HuH-7 (cell line): ENCODE data around the gene TBX10.
"Not testable (repeated sequence)": the region's sequence is repeated elsewhere in the genome, so short reads cannot be mapped to it uniquely, and the experiment has no call there.

ENCODE experiments used
- DNase-seq: peaks from one replicate; pipeline ENCODE4 v3.0.0; 2011; ENCODE audit warnings: low spot score

Gene TBX10

DNA sequence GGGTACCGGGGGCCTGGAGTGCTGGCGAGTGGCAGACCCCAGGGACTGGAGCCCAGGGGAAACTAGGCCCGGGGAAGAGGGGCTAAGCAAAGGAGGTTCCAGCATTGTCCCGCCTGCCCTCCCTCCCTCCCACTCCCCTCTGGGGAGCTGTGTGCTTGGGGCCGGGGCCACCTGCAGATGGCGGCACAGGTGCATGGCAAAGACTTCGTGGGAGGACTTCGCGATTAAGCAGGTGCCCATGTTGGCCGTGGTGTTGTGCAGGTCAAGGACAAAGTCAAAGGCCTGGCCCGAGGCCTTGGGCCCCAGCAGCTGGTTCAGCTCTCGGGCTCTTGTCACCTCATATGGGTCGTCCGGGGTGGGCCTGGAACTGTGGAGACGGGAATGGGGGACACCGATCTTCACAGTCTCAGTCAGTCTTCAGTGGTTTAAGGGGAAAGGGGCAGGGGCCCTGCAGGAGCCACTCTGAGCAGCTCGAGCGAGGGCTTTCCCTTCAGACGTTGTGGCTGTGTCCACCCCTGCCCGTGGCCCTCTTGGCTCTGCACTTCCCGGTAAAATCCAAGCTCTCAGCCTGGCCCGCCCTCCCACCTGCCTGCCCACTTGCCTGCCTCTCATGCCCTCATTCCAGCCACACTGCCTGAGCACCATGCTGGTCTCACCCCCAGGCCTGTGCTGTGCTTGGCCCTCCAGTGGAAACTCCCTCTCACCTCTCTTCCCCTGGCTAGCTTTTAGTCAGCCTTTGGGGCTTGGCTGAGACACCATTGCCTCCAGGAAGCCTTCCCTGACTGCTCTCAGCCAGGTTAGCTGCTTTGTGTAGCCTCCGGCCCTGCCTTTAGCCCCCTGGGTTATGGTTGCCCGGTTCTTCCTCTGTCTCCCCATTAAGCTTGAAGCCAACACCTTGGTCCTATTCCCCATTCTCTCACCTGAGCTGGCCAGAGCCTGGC, 6.2 kb upstream of the TBX10 start:
- DNase-seq = no peak

DNA sequence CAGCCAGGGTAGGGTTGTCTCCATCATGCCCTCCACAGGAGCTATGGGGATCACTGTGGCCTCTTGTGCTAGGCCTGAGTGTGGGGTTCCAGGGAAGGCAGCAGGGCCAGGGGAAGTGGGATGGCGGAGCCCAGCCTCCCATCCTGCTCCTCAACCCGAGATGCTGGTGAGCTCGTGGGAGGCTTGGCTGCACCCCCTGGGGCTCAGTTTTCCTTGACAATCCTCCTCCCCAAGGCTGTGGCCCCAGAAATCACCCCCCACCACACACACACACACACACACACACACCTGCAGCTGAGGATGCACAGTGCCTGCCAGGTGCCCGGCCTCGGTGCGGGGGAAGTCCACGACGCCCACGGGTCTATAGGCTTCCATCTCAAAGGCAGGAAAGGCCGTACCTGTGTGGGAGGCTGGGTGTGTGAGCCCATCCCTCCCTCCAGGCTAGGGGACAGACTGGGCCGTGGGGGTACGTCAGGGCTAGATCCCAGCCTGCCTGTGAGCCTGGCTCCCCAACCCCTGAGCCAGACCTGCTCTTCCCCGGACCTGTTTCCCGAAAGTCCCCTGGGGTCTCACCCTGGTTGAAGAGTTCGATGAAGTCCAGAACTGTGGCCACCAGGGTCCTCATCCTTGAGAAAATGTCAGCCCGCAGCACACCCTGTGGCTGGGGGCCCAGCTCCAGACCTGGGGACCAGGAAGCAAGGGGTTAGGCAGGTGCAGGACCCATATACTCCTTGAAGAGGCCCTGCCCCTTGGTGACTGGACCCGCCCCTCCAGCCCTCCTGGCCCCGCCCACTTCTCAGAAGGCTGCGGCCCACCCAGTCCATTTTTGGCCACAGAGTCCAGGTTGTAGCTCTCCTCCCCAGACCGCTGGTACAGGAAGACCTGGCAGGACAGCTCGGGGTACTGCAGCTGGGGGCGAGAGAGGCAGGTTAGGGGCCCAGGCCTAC, 5.2 kb upstream of the TBX10 start:
- DNase-seq = no peak

DNA sequence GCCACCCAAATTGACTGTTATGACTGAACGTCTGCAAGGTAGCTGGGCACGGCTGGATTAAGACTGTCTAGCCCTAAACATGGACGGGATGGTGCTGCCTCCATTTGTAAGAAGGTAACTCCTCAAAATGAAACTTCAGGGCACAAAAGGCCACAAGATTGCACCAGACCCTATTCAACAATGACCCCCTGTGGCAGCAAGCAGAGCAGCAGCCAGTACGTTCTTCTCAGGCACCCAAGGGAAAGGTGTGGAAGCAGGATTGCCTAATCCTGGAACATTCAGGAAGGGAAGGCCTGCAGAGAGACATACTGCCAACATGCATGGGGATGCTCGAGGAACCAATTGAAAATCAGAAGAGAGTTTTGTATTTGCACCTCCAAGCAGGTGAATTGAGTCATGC, 4.5 kb upstream of the TBX10 start:
- DNase-seq = peak; percentile 97

DNA sequence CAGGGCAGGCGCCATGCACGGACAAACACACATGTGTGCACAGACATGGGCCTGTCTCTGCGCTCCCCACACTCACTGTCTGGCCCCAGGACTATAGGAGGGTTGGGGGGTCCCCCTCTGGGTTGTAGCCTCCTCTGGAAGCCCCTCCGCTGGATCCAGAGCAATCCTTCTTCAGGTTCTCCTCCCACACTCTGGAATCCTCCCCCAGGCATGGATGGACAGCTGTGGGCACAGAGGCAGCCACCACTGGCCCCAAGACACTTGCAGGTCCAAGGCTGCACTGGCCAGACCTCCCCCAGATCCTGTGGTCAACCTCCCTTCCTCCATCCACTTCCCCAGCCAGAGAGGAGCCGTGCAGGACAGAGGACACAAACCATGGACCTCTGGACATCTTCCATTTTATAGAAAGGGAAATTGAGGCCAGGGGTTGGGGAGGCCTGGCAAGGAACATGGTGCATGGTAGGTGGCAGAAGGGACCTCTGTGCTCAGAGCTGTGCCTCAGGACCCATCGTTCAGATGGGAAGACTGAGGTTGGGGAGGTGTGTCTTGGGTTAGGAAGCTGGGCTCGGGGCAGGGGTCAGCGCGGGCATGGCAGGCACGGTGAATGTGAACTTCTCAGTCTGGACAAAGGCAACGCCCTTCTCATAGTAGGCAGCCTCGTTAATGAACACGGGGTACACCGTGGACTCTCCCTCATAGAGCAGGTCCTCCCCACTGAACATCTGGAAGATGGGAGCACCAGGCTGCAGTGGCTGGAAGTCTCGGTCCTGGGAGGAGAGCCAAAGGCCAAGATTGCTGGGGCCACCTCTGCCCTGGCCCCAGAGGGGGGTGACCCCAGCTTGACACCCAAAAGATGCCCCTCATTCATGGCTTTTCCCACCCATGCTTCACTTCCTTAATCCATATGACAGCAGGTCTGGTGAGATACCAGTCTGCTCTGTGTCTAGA, 2.9 kb upstream of the TBX10 start:
- DNase-seq = no peak

DNA sequence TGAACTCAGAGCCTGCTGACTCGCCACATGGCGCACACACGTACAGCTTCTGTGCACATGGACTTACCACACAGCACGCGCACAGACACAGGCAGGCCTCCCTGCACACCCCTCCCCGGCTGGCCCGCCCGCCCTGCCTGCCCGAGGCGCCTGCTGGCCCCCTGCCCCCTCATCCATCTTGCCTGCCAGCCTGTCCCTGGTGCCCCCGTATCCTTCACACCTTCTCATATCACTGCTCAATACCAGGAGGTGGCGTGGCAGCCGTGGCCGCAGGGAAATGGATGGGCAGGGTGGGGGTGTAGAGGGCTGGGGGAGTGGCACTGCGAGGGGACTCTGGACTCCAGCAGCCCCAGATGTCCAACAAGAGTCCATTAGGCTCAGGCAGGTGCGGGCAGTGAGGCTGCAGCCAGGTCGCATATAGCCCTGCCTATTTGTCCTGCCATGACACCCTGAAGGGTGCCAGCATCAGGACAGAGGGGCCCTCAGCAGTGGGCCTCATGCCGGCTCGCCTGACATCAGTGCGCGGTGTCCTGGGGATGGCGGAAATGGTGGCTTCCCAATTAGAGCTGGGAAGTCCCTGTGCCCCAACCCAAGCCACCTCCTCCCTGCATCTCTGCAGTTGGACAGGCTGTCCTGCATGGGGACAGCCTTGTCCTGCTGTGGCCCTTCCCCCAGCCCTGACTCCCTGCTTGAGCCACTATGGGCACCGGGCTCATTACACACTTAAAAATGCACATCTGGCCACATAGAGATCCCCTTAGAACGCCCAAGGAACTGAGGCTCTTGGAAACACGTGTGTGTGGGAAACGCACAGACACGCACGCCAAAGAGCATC, 2.0 kb upstream of the TBX10 start:
- no peak for DNase-seq

DNA sequence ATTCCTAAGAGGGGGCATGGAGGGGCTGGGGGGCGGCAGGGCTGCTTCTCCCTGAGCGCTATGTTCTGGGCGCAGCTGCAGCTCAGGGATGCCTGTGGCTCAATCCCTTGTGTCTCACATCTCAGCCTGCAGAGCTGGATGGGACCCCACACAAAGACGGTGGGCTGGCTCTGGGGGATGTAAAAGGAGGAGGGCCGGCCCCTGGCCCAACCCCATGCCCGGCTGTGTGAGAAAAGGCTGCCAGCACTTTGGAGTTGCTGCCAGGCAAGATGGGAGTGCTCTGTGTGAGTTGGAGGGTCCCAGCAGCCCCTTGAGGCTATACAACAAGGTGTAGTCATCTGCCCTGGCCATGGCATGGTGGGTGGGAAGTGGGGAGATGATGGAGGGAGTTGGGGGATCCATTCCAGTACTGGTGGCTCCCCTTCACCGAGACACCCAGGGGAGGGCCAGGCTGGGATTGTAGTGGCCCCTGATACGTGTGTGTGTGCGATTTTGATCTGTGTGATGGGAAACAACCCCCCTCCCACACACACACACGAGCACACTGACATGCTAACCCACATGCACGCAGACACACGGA, 1.3 kb upstream of the TBX10 start:
- DNase-seq = no peak

DNA sequence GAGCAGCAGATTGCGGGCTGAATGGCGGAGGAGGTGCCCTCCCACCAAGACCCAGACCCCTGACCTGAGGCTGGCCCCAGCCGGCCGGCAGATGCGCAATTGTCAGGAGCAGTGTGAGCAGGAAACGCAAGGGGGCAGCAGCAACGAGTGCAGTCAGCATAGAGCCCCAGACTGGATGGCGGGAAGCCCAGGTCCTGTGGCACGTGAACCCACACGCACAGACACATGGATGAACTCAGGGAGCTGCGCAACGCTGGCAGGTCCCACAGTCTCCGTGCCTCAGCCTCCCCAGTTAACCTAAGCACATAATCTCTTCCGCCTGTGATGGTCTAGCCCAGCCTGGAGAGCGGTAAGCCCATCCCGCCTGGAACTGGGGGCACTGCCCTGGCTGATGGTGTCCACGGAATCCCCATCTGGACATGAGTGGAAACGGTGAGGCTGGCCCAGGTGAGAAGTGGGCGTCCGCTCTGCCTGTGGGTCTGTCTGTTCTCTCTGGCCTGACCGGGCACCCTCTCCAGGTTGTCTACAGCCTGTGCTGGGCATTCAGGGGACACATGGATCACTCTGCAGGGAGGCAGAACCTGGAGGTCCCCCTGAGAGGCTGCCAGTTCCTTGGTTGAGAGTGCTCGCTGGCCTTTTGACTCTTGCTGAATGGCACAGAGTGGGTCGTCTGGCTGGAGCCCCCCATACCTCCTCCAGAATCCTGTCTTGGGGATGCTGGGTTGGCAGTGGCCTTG, 626 bp upstream of the TBX10 start:
- peak; percentile 100 for DNase-seq

DNA sequence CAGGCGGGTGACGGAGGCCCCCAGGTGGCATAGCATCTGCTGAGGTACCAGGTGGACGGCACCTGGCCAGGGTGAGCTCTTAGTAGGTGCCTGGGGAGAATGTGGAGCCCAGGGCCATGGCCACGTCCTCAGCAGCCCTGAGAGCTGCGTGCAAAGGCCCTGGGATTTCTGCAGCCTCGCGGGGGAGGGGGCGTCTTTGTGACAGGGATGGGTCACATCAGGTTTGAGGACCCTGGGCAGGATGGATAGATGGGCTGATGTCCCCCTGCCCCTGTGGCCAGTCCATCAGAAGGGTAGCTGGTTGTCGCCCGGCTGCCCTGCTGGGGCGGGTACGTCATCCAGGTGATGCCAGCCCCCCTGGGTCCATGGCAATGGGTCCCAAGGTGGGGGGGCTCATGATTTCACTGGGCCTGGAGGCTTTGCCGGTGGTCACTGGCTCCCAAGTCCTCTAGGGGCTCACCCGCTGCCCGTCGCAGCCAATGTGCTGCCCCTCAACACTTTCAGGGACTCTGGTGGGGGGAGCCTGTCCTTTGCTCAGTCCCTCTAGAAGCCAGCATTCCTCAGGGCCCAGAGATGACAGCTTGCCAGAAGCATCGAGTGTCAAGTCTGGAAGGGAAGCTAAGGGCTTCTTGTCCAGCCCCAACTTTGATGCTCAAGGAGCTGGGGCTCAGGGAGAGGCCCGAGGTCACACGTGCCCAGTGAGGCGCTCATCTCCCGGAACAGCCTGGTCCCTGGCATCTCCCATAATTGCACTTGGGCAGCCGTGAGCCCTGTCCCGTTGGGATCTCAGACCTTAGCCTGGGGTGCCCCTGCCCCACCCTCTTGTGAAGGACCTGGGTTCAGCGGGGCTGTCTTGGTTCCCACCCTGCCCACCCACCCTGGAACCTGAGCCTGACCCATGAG, 777 bp downstream of the TBX10 start:
- no peak for DNase-seq

DNA sequence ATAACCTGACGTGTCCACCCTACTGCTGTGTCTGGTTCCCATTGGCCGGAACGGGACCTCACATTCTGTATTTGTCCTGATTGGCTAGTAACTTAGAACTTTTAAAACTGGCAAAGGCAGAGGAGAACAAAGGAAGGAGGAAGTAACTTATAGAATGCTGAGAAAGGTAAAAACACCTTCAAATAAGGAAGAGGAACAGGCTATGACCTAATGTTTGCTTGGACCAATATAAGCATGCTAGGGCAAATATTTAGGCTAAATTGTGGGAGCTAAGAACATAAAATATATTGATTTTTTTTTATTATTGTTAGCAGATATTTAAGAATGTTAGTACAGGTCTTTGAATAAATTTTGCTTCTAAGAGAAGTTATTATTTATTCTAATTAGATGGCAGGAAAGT, 2.1 kb downstream of the TBX10 start:
- DNase-seq = not testable (repeated sequence)

DNA sequence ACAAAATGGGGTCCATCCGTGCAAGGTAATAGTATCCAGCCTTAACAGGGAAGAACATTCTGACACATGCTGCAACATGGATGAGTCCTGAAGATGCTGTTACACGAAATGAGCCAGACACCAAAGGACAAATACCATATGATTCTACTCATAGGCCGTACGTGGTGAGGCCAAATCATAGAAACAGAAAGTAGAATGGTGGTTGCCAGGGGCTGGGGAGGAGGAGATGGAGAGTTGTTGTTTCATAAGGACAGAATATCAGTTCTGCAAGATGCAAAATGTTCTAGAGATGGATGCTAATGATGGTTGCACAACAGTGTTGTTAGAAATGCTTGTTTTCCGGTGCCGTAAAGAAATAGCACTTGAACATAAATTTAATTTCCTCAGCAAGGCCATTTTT, 2.6 kb downstream of the TBX10 start:
- DNase-seq = no peak

DNA sequence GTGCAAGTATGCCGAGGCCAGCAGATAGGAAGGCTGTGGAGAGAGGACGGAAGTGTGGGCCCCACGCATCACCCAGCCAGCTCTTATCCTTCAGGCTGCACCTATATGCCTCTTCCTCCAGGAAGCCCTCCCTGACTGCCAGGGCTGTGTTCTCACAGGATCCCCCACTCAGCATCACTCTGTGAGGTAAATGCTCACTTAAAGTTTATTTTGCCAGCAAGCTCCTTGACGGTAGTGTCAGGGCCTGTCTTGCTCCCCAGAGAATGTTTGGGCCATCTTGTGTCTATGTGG, 4.4 kb downstream of the TBX10 start:
- DNase-seq = no peak

DNA sequence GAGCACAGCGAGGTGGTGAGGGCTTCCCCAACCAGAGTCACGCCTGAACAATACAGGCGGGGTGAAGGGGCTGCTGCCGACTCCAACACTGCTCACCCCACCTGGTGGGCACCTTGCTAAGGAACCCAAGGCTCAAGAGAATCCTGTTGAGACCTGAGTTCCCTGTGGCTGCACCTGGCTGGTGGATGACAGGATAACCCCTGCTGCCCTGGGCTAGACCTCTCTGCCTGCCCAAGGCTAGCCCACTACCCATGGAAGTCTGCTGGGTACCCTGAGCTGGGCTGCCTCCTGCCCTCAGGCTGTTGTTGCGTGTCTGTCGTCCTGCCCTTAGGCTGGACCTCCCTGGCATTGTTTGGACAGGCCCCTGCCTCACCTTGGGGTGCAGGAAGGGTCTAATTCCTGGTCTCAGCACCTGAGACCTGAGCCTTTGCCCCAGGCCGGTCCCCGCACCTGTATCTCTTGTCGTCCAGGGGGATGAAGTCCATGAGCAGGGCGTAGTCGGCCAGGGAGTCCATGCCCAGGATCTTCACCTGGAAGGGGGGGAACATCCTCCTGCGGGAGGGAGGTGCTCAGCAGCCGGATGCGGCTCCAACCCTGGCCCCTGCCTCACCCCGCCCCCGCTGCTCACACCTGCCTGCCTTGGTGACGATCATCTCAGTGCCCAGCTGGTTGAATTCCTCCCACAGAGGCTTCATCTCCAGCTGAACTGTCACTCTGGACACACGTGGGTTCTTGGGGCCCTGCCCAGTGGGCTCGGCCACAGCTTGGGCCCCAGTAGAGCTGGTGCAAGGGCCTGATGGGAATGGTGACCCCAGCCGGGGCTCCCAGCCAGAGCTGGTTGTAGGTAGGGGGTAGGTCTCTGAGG, 5.0 kb downstream of the TBX10 start:
- no peak for DNase-seq

DNA sequence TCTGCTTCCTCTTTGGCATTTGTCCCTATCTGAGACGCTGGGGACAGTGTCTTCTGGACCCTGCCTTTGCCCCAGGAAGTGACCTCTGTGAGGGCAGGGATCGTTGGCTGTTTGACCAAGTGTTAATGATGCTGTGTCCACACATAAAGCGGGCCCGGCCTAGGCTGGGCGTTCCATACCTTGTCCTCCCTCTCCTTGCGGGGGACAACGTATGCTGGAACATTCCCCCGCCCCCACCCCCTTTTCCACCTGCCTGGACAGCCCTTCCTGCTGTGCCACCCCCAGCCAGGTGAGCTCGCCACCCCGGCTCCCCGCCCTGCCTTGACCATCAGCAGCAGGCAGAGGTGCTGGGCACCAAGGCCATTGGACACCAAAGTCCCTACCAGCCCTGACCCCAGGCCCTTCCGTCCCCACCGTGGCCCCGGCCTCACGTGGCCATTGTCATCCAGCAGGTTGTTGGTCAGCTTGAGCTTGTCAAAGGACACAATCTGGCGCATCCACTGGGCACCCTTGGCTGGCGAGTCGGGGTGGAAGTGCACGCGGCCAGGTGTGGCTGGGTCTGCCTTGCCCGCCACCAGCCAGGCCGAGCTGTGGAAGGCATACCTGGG, 5.7 kb downstream of the TBX10 start:
- peak; percentile 58 for DNase-seq

DNA sequence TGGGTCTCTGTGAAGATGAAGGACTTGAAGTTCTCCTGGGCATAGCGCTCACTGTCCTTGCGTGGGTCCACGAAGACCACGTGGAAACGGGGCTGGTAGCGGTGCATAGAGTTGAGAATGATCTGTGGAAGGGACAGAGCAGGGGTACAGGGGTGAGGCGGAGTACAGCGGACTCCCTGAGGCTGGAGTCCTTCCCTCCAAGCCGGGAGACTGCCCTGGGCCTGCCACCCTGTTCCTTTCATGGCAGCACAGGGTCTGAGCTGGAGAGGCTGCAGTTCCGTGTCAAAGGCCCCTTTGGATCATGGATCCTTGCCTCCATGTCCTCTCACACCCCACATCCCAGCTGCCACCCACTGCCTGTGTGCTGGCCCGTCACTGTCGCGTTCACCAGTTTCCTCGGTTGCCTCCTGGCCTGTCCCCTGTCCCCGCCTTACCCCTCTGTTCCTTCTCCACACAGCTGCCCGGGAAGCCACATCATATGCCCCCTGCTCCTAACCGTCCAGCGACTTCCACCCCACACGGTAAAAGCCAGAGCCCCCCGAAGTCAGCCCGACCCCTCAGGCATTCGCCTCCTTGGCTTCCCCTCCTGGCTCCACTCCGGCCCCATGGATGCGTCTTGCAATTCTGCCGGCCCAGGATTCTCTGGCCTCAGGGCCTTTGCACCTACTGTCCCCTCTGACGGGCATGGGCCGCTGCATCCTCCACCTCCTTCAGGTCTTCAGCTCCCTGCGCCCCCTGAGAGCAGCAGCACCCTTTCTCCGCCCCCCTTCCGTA, 6.4 kb downstream of the TBX10 start:
- DNase-seq = no peak

DNA sequence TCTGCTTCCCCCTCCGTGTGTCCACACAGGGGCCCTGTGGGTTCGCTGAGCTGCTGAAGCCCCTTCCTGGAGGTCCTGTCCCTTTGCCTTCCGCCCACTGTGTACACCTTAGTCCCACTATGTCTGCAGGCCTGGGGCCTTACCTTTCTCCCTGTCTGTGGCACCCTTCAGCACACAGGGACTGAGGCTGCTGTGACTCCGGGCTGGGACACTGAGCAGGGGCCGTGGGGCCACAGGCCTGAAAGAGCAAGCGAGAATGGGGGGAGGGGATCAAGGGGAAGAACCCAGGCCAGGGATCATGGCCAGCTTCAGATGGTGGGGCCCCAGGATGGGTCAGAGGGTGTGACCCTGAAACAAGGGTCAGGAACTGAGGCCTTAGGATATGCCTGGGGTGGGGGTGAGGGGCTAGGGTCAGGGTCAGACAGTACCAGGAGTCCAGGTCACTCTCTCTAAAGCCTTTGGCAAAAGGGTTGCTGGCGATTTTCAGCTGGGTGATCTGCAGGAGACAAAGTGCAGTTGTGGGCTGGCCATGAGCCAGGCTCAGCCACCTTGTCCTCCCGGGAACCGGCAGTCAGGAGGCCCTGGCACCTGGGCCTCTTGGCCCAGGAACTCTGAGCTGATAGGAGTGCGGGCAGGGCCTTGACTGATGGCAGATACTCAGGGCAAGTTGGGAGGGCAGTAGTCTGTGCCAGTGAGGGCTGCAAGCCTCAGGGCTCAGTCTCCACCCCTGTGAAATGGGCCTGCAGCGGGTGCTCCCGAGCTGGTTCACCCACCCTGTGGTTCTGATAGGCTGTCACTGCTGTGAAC, 7.2 kb downstream of the TBX10 start:
- peak; percentile 90 for DNase-seq

DNA sequence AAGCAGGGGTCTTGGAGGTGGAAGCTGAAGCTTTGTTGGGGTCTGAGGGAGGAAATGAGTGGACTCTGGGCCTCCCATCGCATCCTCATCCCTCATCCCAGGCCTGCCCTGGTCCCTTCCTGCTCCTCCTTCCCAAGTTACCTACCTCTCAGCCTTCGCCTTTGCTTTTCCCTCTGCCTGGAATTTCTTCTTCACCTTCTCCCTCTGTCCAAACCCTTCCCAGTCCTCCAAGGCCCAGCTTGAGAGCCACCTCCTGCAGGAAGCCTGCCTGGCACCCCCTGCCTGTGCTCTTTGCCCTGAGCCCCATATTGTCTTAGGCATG, 7.7 kb downstream of the TBX10 start:
- no peak for DNase-seq
